Testis (tissue), 2 donors: ENCODE measurements around the gene GBE1.

Source experiments
- POLR2A ChIP-seq: fragments of 450-650 bp; IDR thresholded peaks from one replicate; pipeline ENCODE4 v1.6.1; 2017; ENCODE audit warnings: antibody characterized with exemption, mild to moderate bottlenecking, moderate library complexity
- TF ChIP-seq, protein P1 (sequence below), 3 experiments: fragments of 450-650 bp in 2 of 3; fragments of 200-600 bp in 1 of 3; sonication (generic) in 1 of 3; IDR thresholded peaks; one replicate each; pipeline ENCODE4 v1.5.1; 2016 to 2019; ENCODE audit warnings: antibody characterized with exemption in 3 of 3, mild to moderate bottlenecking in 2 of 3, moderate library complexity in 1 of 3

DNA sequence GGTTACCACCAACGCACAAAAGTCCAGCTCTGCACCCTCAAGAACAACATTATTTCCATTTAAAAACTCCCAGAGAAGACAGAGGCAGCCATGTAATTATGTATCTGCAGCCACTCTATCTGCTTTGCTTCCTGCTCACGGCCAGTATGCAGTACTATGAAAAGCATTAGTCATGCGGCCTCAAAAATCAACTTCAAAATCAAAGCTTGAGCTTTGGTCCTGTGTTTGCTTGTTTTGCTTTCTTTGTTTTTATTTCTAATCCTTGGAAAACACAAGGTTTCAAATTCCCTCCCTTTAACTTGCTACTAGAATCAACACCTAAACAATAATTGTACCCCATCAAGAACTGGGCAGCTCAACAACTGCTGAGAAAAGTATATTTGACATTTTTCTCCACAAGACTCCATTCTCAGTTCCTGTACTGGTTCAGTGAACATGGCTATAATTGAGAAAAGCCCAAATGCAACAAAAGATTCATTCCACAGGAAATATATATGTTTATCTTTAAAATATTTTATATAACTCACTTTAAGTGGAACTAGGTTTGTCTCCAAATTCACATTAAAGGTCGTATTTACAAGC is 37.6 kb downstream of the GBE1 start:
- TF ChIP-seq, protein P1, sequence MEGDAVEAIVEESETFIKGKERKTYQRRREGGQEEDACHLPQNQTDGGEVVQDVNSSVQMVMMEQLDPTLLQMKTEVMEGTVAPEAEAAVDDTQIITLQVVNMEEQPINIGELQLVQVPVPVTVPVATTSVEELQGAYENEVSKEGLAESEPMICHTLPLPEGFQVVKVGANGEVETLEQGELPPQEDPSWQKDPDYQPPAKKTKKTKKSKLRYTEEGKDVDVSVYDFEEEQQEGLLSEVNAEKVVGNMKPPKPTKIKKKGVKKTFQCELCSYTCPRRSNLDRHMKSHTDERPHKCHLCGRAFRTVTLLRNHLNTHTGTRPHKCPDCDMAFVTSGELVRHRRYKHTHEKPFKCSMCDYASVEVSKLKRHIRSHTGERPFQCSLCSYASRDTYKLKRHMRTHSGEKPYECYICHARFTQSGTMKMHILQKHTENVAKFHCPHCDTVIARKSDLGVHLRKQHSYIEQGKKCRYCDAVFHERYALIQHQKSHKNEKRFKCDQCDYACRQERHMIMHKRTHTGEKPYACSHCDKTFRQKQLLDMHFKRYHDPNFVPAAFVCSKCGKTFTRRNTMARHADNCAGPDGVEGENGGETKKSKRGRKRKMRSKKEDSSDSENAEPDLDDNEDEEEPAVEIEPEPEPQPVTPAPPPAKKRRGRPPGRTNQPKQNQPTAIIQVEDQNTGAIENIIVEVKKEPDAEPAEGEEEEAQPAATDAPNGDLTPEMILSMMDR (IDR thresholded peaks at IDR 0.05): no peak
- no peak for TF ChIP-seq POLR2A
